Upper lobe of left lung (tissue), 4 donors: ENCODE measurements around the gene RHOT1.
"Not testable (repeated sequence)": the region's sequence is repeated elsewhere in the genome, so short reads cannot be mapped to it uniquely, and the experiment has no call there.

Source experiments
- CTCF ChIP-seq, 6 experiments: fragments of 450-650 bp in 4 of 6; fragments of 200-600 bp in 2 of 6; sonication (generic) in 2 of 6; IDR thresholded peaks; one replicate each; pipeline ENCODE4 v1.5.1; 2016 to 2019; ENCODE audit warnings: antibody characterized with exemption in 6 of 6
- EP300 ChIP-seq, 4 donors: sonication (generic); formaldehyde crosslinking; IDR thresholded peaks; one replicate each; pipeline ENCODE4 v1.5.1; 2017; ENCODE audit warnings: antibody characterized with exemption in 4 of 4, control low read depth in 2 of 4

- not testable (repeated sequence) for TF ChIP-seq CTCF, EP300 (IDR thresholded peaks at IDR 0.05)
Observed at GRCh38 chr17:32100323-32100722, 42.0 kb upstream of the RHOT1 start.
